Right atrium auricular region (tissue), 2 donors: Measurements from ENCODE around the gene KLHL9. TPM values are rescaled to one million over a fixed set of nuclear protein-coding genes. Genes with fewer than 3 reads are reported as not detected.
A peak's percentile ranks its signal among the peaks of the same experiment; 100 is the strongest.

Experiments
- DNase-seq: peaks from one replicate; pipeline ENCODE4 v3.0.0-alpha.2; 2019; ENCODE audit warnings: low spot score
- H3K27ac ChIP-seq, 2 donors: fragments of 200-600 bp; sonication (generic); 1 replicate in 1 of 2; 2 replicates in 1 of 2; pipeline ENCODE4 v1.5.1; 2016 to 2019
- H3K27me3 ChIP-seq, 2 donors: fragments of 200-600 bp; sonication (generic); one replicate each; pipeline versions ENCODE4 v1.5.1 to v1.6.0; 2017 to 2019
- H3K36me3 ChIP-seq: fragments of 200-600 bp; sonication (generic); one replicate; pipeline ENCODE4 v1.5.1; 2016
- H3K4me1 ChIP-seq, 2 donors: fragments of 200-600 bp; sonication (generic); one replicate each; pipeline versions ENCODE4 v1.5.1 to v1.6.0; 2017 to 2019
- H3K4me3 ChIP-seq, 2 donors: fragments of 200-600 bp; sonication (generic); 1 replicate in 1 of 2; 2 replicates in 1 of 2; pipeline ENCODE4 v1.5.1; 2017 to 2019; ENCODE audit warnings: mild to moderate bottlenecking in 1 of 2, moderate library complexity in 1 of 2
- H3K9me3 ChIP-seq, 2 donors: fragments of 200-600 bp; sonication (generic); one replicate each; pipeline ENCODE4 v1.5.1; 2019
- total RNA-seq, 2 donors: library from RNA; depleted of rRNA; stranded (reverse); fragments of >200 nt; gene quantifications; one replicate each; pipeline ENCODE4 v1.1.0, GENCODE V29; 2016
- TF ChIP-seq, protein P1 (sequence below), 2 donors: fragments of 200-600 bp; sonication (generic); IDR thresholded peaks; one replicate each; pipeline ENCODE4 v1.5.1; 2019; ENCODE audit warnings: antibody characterized with exemption in 2 of 2

Gene KLHL9
- total RNA-seq, 2 donors from 2014 or later: 10.7 to 10.8 TPM

DNA sequence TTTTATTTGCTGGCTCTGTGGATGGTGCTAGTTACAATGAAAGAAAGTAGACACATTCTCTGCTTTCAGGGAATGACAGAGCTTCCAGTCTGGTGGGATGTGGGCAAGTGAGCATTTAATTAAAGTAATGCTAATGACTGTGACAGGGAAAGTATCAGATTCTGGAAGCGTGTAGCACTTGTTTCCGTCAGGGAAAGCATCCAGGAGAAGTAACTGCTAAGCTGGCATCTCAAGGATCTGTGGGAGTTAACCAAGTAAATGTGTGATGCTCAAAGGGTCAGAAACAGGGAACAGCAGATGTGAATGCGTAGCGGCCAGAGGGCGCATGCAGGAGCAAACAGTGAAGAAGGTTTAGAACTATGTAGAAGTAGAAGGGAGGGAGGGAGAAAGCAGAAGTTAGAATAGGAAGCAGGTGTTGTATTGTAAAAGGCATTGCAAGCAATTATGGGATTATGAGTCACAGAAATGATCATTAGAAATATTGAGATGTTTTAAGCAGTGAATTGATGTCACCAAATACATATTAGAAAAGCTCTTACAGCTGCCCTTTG is 12.2 kb downstream of the KLHL9 start:
- Histone ChIP-seq H3K27me3 (no peaks in the 10 kb centered on the region), H3K9me3 (no peaks in the 10 kb centered on the region), H3K4me3 (no peak overlapping the region), H3K27ac (no peak overlapping the region), H3K36me3 (peaks cover 28% of the 10 kb centered on the region), H3K4me1 (peaks cover 0 to 8% of the 10 kb centered on the region in 2 donors)
- DNase-seq: no peak
- TF ChIP-seq, protein P1, sequence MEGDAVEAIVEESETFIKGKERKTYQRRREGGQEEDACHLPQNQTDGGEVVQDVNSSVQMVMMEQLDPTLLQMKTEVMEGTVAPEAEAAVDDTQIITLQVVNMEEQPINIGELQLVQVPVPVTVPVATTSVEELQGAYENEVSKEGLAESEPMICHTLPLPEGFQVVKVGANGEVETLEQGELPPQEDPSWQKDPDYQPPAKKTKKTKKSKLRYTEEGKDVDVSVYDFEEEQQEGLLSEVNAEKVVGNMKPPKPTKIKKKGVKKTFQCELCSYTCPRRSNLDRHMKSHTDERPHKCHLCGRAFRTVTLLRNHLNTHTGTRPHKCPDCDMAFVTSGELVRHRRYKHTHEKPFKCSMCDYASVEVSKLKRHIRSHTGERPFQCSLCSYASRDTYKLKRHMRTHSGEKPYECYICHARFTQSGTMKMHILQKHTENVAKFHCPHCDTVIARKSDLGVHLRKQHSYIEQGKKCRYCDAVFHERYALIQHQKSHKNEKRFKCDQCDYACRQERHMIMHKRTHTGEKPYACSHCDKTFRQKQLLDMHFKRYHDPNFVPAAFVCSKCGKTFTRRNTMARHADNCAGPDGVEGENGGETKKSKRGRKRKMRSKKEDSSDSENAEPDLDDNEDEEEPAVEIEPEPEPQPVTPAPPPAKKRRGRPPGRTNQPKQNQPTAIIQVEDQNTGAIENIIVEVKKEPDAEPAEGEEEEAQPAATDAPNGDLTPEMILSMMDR (IDR thresholded peaks at IDR 0.05): no peak

DNA sequence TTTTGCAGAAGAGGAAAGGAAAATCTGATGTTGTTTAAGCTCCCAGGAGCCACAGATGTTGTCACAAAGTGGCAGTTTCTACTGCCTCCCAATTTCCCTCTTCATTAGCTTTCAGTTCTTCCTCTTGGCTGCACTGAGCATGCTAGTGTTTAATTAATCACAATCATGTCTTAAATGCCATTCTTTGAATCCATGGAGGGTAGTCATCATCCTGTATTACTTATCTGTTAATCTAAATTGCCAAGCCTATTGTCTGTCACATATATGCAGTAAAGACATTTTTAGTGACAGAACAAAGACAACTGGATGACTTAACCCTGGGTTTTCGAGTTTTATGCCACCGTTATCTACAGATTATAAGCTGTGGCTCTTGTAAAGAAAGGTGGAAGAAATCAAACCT is 14.7 kb downstream of the KLHL9 start:
- H3K9me3 ChIP-seq: no peaks in the 10 kb centered on the region
- no peaks in the 10 kb centered on the region for H3K27me3 ChIP-seq
- TF ChIP-seq, protein P1 (IDR thresholded peaks at IDR 0.05): no peak
- H3K4me1 ChIP-seq: peaks cover 0 to 8% of the 10 kb centered on the region in 2 donors
- H3K27ac ChIP-seq: no peak overlapping the region
- H3K36me3 ChIP-seq: peaks cover 28% of the 10 kb centered on the region
- DNase-seq: no peak
- H3K4me3 ChIP-seq: no peak overlapping the region

DNA sequence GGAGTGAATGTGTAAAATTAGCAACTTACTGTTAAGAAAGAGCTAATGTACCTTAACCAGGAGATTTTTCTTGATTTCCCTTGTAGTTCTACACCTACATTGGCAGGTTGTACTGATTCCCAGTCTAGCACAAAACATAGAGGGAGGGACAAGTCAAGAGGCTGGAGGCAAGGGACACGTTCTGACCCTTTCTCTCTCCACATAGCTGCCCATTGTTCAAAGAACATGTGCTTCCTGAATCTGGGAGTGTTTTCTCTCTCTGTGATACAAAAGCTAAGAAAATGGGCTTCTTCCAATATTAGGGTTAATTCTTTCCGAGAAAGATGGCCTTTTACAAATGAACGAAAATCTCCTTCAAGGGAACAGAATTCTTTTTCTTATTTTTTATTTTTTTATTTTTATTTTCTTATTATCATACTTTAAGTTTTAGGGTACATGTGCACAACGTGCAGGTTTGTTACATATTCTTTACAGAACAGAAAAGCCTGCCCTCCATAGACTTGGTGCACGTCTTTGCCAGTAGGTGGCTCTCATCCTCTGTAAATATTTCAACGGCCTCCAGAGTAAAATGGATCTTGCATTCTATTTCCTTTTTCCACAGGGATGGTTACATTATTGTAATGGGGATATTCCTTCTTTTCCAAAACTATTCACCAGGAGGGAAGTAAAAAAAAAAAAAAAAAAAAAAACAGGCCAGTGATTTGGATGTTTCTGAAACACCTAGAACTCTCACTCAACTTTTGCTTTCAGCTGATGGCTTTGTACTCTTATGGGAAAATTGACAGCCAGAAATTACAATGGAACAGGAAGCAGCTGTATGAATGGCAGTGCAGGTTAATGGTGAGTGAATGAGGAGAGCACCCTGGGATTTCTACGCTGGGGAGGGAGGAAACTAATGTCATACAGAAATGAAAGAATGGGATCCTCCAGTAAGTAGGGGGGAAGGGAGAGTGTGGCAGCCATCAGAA is 17.0 kb downstream of the KLHL9 start:
- Histone ChIP-seq H3K27me3 (no peaks in the 10 kb centered on the region), H3K9me3 (no peaks in the 10 kb centered on the region), H3K36me3 (peaks cover 19% of the 10 kb centered on the region), H3K27ac (no peak overlapping the region), H3K4me1 (no peaks in the 10 kb centered on the region), H3K4me3 (no peak overlapping the region)
- TF ChIP-seq, protein P1 (IDR thresholded peaks at IDR 0.05): peak; percentile 62 to 73
- no peak for DNase-seq

DNA sequence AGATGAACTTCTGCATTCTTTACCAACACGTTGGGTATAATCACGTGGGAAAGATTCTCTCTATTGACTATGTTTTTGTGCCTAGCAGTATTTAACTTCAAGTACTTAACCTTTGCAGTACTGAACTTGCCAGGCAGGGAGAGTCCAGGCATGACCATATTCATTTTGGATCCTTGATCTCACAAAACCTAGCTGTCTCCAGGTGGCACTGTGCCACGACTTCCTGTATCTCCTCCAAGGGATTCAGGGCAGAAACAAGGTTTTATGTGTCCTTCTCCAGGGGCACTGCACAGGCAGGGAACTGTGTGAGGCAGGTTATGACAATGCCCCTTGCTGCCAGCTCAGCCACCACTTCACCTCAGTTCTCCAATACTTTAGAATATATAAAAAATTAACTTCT is 18.3 kb downstream of the KLHL9 start:
- Histone ChIP-seq H3K27ac (no peak overlapping the region), H3K4me1 (no peaks in the 10 kb centered on the region), H3K9me3 (no peaks in the 10 kb centered on the region), H3K4me3 (no peak overlapping the region), H3K36me3 (peaks cover 10% of the 10 kb centered on the region), H3K27me3 (no peaks in the 10 kb centered on the region)
- TF ChIP-seq, protein P1 (IDR thresholded peaks at IDR 0.05): no peak
- no peak for DNase-seq

DNA sequence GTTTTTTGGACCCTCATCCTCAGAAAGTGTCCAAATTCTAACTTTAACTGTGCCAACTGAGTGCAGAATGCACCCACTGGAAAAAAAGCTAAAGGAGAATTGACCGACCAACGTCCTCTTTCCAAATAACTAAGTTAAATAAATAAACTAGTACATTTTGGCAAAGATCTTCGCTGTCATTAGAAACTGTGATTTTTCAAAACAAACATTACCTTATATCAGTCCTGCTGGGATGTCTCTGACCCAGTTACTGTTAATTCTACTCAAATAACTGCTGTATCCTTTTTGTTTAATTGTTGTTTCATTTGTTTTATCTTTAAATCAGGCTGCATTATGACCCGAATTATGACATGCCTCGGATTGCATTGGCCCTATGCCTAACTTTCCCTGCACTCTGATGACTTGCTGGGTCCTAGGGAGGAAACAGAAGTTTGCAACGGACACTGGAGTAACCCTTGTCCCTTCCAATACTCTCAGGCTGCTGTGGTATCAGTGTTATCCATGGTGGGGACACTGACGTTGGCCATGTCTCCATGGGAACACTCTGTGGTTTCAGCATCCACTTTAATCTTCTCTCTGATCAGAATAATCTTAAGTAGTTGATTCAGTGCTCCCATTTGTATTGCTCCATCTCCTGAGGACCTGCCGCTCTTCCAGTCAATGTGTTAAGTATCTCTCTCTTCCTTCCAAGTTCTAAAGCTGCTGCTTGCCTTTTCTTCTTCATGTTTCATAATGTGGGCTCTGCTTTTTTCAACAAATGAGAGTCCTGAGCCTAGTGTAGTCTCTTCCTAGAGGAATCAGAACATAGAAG is 19.0 kb downstream of the KLHL9 start:
- no peaks in the 10 kb centered on the region for H3K9me3 ChIP-seq
- no peak overlapping the region for H3K4me3 ChIP-seq
- DNase-seq: no peak
- TF ChIP-seq, protein P1 (IDR thresholded peaks at IDR 0.05): no peak
- no peaks in the 10 kb centered on the region for H3K27me3 ChIP-seq
- no peak overlapping the region for H3K27ac ChIP-seq
- peaks cover 3% of the 10 kb centered on the region for H3K36me3 ChIP-seq
- H3K4me1 ChIP-seq: no peaks in the 10 kb centered on the region
